HEK293 (cell line): ENCODE measurements around the gene RNF41.

Experiments
- CTCF ChIP-seq: fragments of 450-650 bp; formaldehyde crosslinking; IDR thresholded peaks from 2 replicates; pipeline ENCODE4 v1.5.1; 2016; ENCODE audit warnings: missing biosample characterization, missing genetic modification characterization
- PBX3 ChIP-seq: sonication (generic); formaldehyde crosslinking; IDR thresholded peaks from 2 replicates; pipeline ENCODE4 v1.8.1; 2022; ENCODE audit warnings: mild to moderate bottlenecking, moderate library complexity, missing genetic modification reagents
- PRDM1 ChIP-seq: fragments of 450-650 bp; formaldehyde crosslinking; IDR thresholded peaks from 2 replicates; pipeline ENCODE4; 2016; ENCODE audit warnings: missing biosample characterization, missing genetic modification characterization
- ZBTB44 ChIP-seq: fragments of 450-650 bp; IDR thresholded peaks from 2 replicates; pipeline ENCODE4 v1.5.1; 2018; ENCODE audit warnings: missing biosample characterization, mild to moderate bottlenecking, missing genetic modification characterization
- ZNF132 ChIP-seq: fragments of 450-650 bp; formaldehyde crosslinking; IDR thresholded peaks from 2 replicates; pipeline ENCODE4 v1.5.1; 2017; ENCODE audit warnings: missing biosample characterization, missing genetic modification characterization, borderline replicate concordance
- ZNF302 ChIP-seq: fragments of 450-650 bp; formaldehyde crosslinking; IDR thresholded peaks from 2 replicates; pipeline ENCODE4 v1.5.1; 2016; ENCODE audit warnings: missing biosample characterization, missing genetic modification characterization, low read depth
- ZNF530 ChIP-seq: fragments of 450-650 bp; formaldehyde crosslinking; IDR thresholded peaks from 2 replicates; pipeline ENCODE4 v1.5.1; 2016; ENCODE audit warnings: low read depth, missing biosample characterization, missing genetic modification characterization
- ZNF558 ChIP-seq: fragments of 450-650 bp; formaldehyde crosslinking; IDR thresholded peaks from 2 replicates; pipeline ENCODE4 v1.5.1; 2016; ENCODE audit warnings: missing biosample characterization, missing genetic modification characterization
- ZNF621 ChIP-seq: fragments of 450-650 bp; formaldehyde crosslinking; IDR thresholded peaks from 2 replicates; pipeline ENCODE4 v1.5.1; 2017; ENCODE audit warnings: missing biosample characterization, missing genetic modification characterization

- TF ChIP-seq ZNF558 (tag by site-specific recombination) (no peak), ZNF132 (no peak), PRDM1 (tag by site-specific recombination) (peak; percentile 69; the same call in 1 of the 2 replicates), CTCF (tag by site-specific recombination) (peak; percentile 98), ZNF302 (tag by site-specific recombination) (no peak), ZBTB44 (tag by site-specific recombination) (no peak), ZNF530 (no peak), PBX3 (CRISPR knock-in tag) (0 out of 2 replicates have a peak, but pooled peaks have one; percentile 56), ZNF621 (no peak)
Observed at GRCh38 chr12:56224102-56224701, 2.5 kb upstream of the RNF41 start, which contains the start of gene NABP2.
